Pons (tissue), 1 donor: ENCODE measurements around the gene INMT.
A peak's percentile ranks its signal among the peaks of the same experiment; 100 is the strongest.

Source experiments
- DNase-seq: peaks from one replicate; pipeline ENCODE4 v3.0.0-alpha.2; 2016; ENCODE audit warnings: low spot score

Gene INMT

GRCh38 chr7:30788640-30789333 lies 36.9 kb downstream of the INMT start:
- no peak for DNase-seq

GRCh38 chr7:30789334-30789711 lies 37.4 kb downstream of the INMT start:
- no peak for DNase-seq

GRCh38 chr7:30790356-30790755 lies 38.4 kb downstream of the INMT start:
- no peak for DNase-seq

- no peak for DNase-seq
Observed at GRCh38 chr7:30791114-30791513, 39.2 kb downstream of the INMT start.

- DNase-seq: no peak
Observed at GRCh38 chr7:30795161-30795948, 43.4 kb downstream of the INMT start.

- DNase-seq: no peak
Observed at GRCh38 chr7:30796105-30796869, 44.4 kb downstream of the INMT start.

GRCh38 chr7:30797176-30798040 lies 45.5 kb downstream of the INMT start:
- DNase-seq: no peak

- no peak for DNase-seq
Observed at GRCh38 chr7:30799206-30799975, 47.5 kb downstream of the INMT start.

GRCh38 chr7:30799976-30800661 lies 48.2 kb downstream of the INMT start:
- DNase-seq: no peak

- DNase-seq: peak; percentile 84
Observed at GRCh38 chr7:30800785-30801252, 48.9 kb downstream of the INMT start.

GRCh38 chr7:30802812-30803211 lies 50.9 kb downstream of the INMT start:
- DNase-seq: no peak

- no peak for DNase-seq
Observed at GRCh38 chr7:30804078-30804661, 52.2 kb downstream of the INMT start.

GRCh38 chr7:30805081-30805691 lies 53.3 kb downstream of the INMT start:
- DNase-seq: no peak

- peak; percentile 65 for DNase-seq
Observed at GRCh38 chr7:30805931-30806330, 54.0 kb downstream of the INMT start.
